H1 (cell line): Measurements from ENCODE around the gene TLK1. TPM values are rescaled to one million over a fixed set of nuclear protein-coding genes. Genes with fewer than 3 reads are reported as not detected.

Experiments used
- SP4 ChIP-seq: IDR thresholded peaks from 2 replicates; pipeline ENCODE4 v1.6.1; 2012; ENCODE audit warnings: low read length, inconsistent platforms
- polyA plus RNA-seq, 7 experiments: library from polyadenylated mRNA; depleted of rRNA in 3 of 7; stranded (reverse) in 5 of 7; unstranded in 2 of 7; fragments of >200 nt in 5 of 7; fragments of 200-250 nt in 2 of 7; gene quantifications; 1 replicate in 5 of 7; 2 replicates in 1 of 7; 4 replicates in 1 of 7; pipeline versions ENCODE4 v1.2.1 to v1.2.3, GENCODE V29; 2011 to 2013; ENCODE audit warnings: missing spikeins in 2 of 7, mixed read lengths in 2 of 7
- total RNA-seq: library from RNA; stranded (reverse); fragmentation: NEBNext Ultra II Directional; extraction: Animal tissue kit (Norgen Biotek cat#: 25700); gene quantifications from 2 replicates; pipeline ENCODE4 v1.2.1, GENCODE V29; 2021
- TF ChIP-seq, protein P1 (sequence below): fragments of 300-600 bp; sonication (generic); IDR thresholded peaks from 2 replicates; pipeline ENCODE4 v1.7.1; 2012; ENCODE audit warnings: low read length, moderate library complexity, mild to moderate bottlenecking, inconsistent platforms; ENCODE audit not compliant: insufficient replicate concordance

TLK1 gene
- total and polyA plus RNA-seq, 2 of the 8 experiments (the other 6 are each of a cell fraction or from before 2014, with no cell fraction given), result 11.2 to 102 TPM

DNA sequence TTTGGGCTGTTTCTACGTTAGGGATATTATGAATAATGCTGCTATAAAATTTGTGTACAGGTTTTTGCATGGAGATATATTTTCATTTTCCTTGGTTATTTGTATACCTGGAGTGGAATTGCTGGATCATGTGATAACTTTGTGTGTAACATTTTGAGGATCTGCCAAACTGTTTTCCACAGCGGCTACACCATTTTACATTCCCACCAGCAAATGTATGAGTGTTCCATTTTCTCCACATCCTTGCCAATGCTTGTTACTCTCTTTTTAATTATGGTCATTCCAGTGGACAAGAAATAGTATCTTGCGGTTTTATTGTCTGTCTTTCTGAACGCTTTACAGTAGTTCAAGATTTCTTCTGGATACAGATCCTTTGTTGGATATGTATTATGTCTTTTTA, 218.1 kb downstream of the TLK1 start (continued):
- TF ChIP-seq, protein P1, sequence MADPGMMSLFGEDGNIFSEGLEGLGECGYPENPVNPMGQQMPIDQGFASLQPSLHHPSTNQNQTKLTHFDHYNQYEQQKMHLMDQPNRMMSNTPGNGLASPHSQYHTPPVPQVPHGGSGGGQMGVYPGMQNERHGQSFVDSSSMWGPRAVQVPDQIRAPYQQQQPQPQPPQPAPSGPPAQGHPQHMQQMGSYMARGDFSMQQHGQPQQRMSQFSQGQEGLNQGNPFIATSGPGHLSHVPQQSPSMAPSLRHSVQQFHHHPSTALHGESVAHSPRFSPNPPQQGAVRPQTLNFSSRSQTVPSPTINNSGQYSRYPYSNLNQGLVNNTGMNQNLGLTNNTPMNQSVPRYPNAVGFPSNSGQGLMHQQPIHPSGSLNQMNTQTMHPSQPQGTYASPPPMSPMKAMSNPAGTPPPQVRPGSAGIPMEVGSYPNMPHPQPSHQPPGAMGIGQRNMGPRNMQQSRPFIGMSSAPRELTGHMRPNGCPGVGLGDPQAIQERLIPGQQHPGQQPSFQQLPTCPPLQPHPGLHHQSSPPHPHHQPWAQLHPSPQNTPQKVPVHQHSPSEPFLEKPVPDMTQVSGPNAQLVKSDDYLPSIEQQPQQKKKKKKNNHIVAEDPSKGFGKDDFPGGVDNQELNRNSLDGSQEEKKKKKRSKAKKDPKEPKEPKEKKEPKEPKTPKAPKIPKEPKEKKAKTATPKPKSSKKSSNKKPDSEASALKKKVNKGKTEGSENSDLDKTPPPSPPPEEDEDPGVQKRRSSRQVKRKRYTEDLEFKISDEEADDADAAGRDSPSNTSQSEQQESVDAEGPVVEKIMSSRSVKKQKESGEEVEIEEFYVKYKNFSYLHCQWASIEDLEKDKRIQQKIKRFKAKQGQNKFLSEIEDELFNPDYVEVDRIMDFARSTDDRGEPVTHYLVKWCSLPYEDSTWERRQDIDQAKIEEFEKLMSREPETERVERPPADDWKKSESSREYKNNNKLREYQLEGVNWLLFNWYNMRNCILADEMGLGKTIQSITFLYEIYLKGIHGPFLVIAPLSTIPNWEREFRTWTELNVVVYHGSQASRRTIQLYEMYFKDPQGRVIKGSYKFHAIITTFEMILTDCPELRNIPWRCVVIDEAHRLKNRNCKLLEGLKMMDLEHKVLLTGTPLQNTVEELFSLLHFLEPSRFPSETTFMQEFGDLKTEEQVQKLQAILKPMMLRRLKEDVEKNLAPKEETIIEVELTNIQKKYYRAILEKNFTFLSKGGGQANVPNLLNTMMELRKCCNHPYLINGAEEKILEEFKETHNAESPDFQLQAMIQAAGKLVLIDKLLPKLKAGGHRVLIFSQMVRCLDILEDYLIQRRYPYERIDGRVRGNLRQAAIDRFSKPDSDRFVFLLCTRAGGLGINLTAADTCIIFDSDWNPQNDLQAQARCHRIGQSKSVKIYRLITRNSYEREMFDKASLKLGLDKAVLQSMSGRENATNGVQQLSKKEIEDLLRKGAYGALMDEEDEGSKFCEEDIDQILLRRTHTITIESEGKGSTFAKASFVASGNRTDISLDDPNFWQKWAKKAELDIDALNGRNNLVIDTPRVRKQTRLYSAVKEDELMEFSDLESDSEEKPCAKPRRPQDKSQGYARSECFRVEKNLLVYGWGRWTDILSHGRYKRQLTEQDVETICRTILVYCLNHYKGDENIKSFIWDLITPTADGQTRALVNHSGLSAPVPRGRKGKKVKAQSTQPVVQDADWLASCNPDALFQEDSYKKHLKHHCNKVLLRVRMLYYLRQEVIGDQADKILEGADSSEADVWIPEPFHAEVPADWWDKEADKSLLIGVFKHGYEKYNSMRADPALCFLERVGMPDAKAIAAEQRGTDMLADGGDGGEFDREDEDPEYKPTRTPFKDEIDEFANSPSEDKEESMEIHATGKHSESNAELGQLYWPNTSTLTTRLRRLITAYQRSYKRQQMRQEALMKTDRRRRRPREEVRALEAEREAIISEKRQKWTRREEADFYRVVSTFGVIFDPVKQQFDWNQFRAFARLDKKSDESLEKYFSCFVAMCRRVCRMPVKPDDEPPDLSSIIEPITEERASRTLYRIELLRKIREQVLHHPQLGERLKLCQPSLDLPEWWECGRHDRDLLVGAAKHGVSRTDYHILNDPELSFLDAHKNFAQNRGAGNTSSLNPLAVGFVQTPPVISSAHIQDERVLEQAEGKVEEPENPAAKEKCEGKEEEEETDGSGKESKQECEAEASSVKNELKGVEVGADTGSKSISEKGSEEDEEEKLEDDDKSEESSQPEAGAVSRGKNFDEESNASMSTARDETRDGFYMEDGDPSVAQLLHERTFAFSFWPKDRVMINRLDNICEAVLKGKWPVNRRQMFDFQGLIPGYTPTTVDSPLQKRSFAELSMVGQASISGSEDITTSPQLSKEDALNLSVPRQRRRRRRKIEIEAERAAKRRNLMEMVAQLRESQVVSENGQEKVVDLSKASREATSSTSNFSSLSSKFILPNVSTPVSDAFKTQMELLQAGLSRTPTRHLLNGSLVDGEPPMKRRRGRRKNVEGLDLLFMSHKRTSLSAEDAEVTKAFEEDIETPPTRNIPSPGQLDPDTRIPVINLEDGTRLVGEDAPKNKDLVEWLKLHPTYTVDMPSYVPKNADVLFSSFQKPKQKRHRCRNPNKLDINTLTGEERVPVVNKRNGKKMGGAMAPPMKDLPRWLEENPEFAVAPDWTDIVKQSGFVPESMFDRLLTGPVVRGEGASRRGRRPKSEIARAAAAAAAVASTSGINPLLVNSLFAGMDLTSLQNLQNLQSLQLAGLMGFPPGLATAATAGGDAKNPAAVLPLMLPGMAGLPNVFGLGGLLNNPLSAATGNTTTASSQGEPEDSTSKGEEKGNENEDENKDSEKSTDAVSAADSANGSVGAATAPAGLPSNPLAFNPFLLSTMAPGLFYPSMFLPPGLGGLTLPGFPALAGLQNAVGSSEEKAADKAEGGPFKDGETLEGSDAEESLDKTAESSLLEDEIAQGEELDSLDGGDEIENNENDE, result no peak
- TF ChIP-seq SP4, result no peak
